ENCODE measurements around the gene SYT9.

SYT9 gene

DNA sequence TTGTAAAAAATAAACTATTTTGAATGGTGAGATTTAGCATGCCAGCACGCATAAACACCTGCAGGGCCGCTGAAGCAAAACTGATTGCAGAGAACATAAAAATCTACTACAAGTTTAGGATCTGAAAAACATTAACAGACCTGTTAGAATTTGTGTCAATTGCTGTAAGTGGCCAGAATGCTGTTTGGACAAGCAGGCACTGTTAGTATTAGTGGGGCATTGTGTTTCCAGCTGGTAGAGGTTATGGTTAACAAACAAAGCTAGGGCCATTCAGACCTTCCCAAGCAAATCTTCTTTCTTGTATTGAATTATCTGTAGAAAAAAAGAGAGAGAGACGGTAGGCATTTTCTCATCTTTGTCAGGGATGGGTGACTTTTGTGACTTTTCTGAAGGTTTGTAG is 176.0 kb downstream of the SYT9 start:
- DNase-seq (ENCODE audit: low read depth in 2 of 2), result no peak

GRCh38 chr11:7428196-7428595 is 176.5 kb downstream of the SYT9 start:
- no peak for DNase-seq (ENCODE audit: low read depth in 2 of 2)

GRCh38 chr11:7430496-7430895 is 178.8 kb downstream of the SYT9 start:
- DNase-seq (ENCODE audit: low read depth in 2 of 2), result no peak

GRCh38 chr11:7435176-7435575 is 183.5 kb downstream of the SYT9 start:
- no peak for DNase-seq (ENCODE audit: low read depth in 2 of 2)

DNA sequence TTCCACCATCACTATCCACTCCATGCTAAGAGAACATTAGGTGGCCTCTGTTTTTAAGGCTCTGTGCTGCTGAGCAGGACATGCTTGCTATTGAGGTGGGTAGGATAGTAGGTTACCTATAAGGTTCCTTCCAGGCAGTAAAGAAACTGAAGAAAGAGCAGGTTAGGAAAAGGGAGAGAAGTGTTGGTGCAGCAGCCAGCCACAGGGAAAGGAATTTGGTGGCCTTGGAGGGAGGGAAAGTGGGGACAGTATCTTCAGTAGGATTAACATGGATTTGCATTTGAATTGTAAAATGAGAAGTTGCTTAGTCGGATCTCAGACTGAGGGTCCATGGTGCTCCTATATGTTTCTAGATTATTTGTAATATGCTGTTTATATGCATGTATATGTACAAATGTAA is 184.4 kb downstream of the SYT9 start:
- no peak for DNase-seq (ENCODE audit: low read depth in 2 of 2)

DNA sequence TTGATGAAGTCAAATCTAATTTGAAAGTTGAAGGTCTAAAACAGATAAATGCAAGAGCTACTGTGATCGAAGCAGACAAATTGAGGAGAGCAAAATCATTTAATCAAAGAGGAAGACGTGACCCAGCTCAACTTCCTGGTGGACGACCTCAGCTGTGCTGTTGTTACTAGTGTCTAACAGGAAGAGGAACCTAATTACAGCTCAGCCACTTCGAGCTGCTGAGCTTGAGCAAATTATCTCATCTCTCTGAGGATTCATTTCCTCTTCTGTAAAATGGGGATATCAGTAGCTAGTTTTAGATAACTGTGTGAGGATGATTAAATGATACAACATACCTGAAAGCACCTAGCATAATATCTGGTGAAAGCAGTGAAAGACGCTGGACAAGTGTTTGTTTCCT is 185.0 kb downstream of the SYT9 start:
- no peak for DNase-seq (ENCODE audit: low read depth in 2 of 2)

DNA sequence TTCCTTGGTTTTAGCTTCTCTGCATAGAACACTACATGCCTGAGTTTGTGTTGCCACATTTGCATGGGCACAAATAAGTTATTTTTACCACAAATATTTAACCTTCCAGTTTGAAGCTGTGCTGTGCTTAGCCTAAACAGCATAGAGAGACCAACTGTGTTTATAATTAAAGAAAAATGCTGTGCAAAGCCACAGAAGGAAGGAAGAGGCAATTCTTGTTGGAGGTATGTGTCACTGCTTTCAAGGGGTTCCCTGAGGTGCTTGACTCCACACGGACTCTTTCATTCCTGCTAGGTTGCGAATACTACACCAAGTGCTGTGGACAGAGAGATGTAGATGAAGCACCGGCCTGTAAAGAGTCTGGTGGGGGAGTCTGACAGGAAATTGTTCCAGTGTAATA is 186.0 kb downstream of the SYT9 start:
- DNase-seq (ENCODE audit: low read depth in 2 of 2), result no peak

DNA sequence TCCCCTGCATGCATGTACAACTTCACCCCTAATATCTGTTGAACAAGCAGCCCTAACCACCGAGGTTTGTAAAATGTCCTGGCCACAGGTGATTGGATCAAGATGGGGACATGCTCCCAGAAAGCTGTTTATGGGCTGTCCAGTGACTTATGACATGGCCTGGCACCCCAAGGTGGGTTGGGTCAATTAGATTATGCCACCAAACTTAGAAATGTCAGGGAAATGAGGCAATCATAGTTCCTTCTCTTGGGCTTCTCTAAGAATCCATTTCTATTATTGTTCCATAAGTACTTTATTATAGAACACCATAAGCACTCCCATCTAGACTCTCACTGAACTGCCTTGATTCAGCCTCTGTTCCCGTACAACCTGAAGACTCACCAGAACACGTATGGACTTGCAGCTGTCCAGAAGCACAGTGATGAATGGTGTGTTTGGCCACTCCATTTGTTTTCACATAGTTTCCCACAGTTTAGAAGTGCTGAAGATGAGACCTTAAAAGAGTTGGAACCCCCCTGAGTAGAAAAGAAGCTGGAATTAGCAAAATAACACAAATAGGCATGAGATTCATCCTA is 188.1 kb downstream of the SYT9 start:
- no peak for DNase-seq (ENCODE audit: low read depth in 2 of 2)

DNA sequence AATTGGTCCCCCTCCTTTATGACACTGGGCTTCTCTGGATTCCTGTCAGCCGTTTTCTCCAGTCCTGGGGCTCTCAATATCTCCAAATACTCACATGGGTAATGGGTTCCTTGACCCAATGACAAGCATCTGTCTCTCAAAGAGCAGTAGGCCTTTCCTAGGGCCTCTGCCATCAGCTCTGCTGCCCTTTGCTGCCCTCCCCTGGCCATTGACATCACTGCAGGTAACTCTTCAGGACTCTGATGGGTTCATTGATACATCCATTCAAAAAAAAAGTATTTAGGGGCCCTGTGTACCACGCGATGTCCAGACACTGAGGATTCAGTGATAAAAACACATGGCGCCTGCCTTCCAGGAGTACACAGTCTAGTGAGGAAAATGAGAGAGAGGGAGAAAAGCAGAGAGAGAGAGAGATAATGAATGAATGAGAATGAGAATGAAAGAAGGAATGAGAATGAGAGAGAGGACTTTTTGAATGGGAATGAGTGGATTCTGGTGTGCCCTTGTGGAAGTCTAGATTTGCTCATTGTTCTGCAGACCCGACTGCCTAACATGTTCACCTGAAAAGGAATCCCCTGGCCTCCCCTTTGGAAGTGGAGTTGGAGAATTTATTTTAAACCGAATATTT is 191.0 kb downstream of the SYT9 start:
- peak; percentile 63 to 75 for DNase-seq (ENCODE audit: low read depth in 2 of 2)

GRCh38 chr11:7444091-7444981 is 192.6 kb downstream of the SYT9 start:
- DNase-seq (ENCODE audit: low read depth in 2 of 2), result no peak

- no peak for DNase-seq (ENCODE audit: low read depth in 2 of 2)
These were observed 193.9 kb downstream of the SYT9 start for GRCh38 chr11:7445564-7445963.

- DNase-seq (ENCODE audit: low read depth in 2 of 2), result no peak
These were observed 196.5 kb downstream of the SYT9 start for GRCh38 chr11:7448201-7448600.

- DNase-seq (ENCODE audit: low read depth in 2 of 2), result no peak
These were observed 197.6 kb downstream of the SYT9 start for GRCh38 chr11:7449211-7449840.

GRCh38 chr11:7449841-7450214 is 198.1 kb downstream of the SYT9 start:
- no peak for DNase-seq (ENCODE audit: low read depth in 2 of 2)

- no peak for DNase-seq (ENCODE audit: low read depth in 2 of 2)
These were observed 199.1 kb downstream of the SYT9 start for GRCh38 chr11:7450836-7451235.

DNA sequence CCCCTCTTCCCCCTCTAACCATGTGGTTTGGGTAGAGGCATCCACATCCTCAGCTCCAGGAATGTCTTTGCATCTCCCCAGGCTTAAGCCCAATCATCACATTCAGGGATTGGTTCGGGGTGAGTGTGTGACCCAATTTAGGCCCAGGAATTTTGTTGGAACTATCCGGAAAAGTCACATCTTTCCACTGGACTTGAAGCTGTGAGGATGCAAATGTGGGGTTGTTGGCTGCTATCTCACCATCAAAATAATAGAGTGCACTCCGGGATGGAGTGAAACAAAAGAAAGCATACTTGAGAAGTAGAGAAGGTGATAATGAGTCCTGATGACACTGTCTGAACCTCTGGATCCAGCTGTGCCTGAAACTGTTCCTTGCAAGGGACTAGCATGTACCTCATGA is 199.8 kb downstream of the SYT9 start:
- no peak for DNase-seq (ENCODE audit: low read depth in 2 of 2)

DNA sequence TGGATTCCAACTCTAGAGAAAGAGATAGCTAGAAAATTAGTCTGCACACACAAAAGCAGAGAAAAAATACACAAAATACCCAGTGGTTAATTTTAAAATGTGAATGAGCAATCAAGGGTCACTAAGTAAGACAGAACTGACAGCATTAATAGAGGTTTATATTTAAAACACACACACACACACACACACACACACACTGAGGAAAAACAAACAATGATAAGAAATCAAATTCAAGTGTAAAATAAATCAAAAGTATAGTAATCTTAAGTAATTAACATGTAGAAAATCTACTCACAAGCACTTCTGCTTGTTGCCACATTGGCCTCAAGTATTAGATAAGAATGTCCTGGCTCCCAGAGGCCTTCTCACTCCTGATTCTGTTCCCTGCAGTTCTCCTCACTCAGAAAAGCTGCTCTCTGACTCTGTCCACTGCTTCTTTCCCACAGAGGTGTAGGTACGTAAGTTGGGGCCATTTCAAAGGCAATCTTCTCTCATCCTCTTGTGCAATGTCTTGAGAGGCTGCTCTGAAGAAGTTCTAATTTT is 200.3 kb downstream of the SYT9 start:
- DNase-seq (ENCODE audit: low read depth in 2 of 2), result no peak

- no peak for DNase-seq (ENCODE audit: low read depth in 2 of 2)
These were observed 203.2 kb downstream of the SYT9 start for GRCh38 chr11:7454854-7455253.

DNA sequence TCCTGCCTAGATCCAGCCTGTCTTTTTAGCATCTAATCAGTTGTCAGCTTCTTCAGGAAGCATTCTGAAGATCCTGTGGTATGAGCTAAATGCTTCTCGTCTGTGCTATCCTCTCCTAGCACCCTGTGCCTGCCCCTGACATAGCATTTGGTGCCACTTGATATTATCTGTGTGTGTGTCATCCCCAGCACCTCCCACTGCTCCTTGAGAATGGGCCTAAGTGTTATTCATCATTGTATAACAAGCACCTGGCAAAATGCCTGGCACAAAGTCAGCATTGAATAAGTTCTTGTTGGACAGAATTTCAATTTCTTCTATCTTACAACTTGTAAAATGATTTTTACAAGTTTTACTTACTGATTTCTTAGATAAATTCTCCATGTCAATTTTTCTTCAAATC is 205.5 kb downstream of the SYT9 start:
- DNase-seq (ENCODE audit: low read depth in 2 of 2), result no peak

DNA sequence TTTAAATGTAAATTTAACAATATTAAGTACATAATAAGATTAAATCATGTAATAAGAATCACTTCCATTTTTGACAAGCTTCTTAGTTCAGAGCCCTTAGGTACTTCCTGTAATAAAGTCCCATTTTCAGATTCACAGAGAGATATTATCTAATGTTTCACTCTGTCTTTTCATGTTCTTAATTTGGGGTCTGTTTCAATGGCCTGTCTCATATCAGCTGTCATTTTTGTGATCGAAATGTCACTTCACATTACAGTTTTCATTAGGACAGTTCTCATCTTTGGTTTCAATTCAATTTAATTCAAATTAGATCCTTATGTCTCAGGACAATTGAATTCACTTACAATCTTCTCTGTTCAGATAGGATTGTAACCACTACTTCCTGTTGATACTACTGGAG is 211.0 kb downstream of the SYT9 start:
- DNase-seq (ENCODE audit: low read depth in 2 of 2), result no peak

DNA sequence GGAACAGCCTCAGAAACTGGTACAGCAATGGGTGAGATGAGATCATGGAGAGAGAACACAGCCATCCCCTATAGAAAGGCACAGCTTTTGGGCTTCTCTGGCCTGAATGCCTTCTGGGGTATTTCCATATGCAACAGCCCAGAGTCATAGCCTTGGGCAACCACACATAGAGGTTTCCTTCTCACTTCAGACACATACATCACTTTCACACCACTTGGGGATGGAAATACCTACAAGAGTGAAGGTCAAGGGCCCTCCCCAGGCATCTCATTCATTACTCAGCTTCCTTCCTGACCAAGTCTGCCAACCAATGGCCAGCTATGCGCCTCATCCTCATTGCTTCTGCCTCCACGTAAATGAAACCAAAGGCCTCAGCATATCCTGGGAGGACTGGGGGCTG is 215.9 kb downstream of the SYT9 start:
- no peak for DNase-seq (ENCODE audit: low read depth in 2 of 2)

DNA sequence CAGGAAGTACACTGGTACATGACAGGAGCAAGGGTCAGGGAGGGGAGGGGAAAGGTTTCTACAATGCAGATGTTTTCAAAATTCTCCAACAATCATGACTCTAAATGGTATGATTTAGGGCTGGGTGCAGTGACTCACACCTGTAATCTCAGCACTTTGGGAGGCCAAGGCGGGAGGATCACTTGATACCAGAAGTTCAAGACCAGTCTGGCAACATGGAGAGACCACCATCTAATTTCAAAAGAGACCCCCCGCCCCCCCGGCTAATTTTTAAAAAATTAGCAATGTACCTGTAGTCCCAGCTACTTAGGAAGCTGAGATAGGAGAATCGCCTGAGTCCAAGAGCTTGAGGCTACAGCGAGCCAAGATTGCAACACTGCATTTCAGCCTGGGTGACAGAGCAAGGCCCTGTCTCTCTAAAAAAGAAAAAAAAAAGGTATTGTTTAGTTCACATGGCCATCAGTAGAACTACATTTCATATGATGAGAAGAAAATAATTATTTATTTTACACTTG is 217.7 kb downstream of the SYT9 start:
- no peak for DNase-seq (ENCODE audit: low read depth in 2 of 2)
